SKM-1 (cell line): ENCODE results near the gene ZSCAN20.

Source experiments
- DNase-seq: peaks from one replicate; lab custom pipeline; 2025; ENCODE audit not compliant: unreplicated experiment; lab: John Stamatoyannopoulos, UW

Gene ZSCAN20

GRCh38 chr1:33527934-33528333, 55.5 kb downstream of the ZSCAN20 start:
- no peak for DNase-seq

GRCh38 chr1:33529957-33530356, 57.5 kb downstream of the ZSCAN20 start:
- DNase-seq = no peak

GRCh38 chr1:33532250-33532649, 59.8 kb downstream of the ZSCAN20 start:
- no peak for DNase-seq

- no peak for DNase-seq
Observed at GRCh38 chr1:33532936-33533335, 60.5 kb downstream of the ZSCAN20 start.

GRCh38 chr1:33535334-33535733, 62.9 kb downstream of the ZSCAN20 start:
- no peak for DNase-seq

- no peak for DNase-seq
Observed at GRCh38 chr1:33537885-33538284, 65.4 kb downstream of the ZSCAN20 start.

GRCh38 chr1:33541966-33542365, 69.5 kb downstream of the ZSCAN20 start:
- no peak for DNase-seq
